OCI-LY7 (cell line): ENCODE results near the gene SH3BGR. TPM values are rescaled to one million over a fixed set of nuclear protein-coding genes. Genes with fewer than 3 reads are reported as not detected.

ENCODE experiments used
- BruUV-seq: library from RNA; stranded (reverse); fragments of 400-500 nt; replicated peaks from 2 replicates; lab custom pipeline; 2021; lab: Mats Ljungman, UMichigan
- CTCF ChIA-PET: fragments of 300-600 bp; sonication (Branson Sonifier 250); formaldehyde crosslinking; loops from one replicate; lab custom pipeline; 2022; ENCODE audit warnings: antibody characterized with exemption; ENCODE audit not compliant: unreplicated experiment; lab: Charles Lee
- POLR2A ChIA-PET: fragments of 300-600 bp; sonication (Branson Sonifier 250); formaldehyde crosslinking; loops from one replicate; lab custom pipeline; 2022; ENCODE audit warnings: antibody characterized with exemption; lab: Charles Lee
- DNase-seq: peaks from one replicate; pipeline ENCODE4 v3.0.0-alpha.2; 2015; ENCODE audit warnings: low spot score
- H2AFZ ChIP-seq: fragments of 200-600 bp; sonication (generic), shearing (Covaris generic); 2 replicates; pipeline ENCODE4 v1.6.1; 2014; ENCODE audit warnings: mild to moderate bottlenecking, antibody characterized with exemption, low read length, moderate library complexity
- H3K27ac ChIP-seq: fragments of 200-600 bp; sonication (generic); 2 replicates; pipeline ENCODE4 v1.5.1; 2014; ENCODE audit warnings: mixed run types, low read depth, mild to moderate bottlenecking, moderate library complexity, low read length, inconsistent platforms; ENCODE audit not compliant: poor library complexity, severe bottlenecking
- H3K36me3 ChIP-seq: fragments of 200-600 bp; sonication (generic); 2 replicates; pipeline ENCODE4 v1.6.1; 2014; ENCODE audit warnings: mild to moderate bottlenecking, antibody characterized with exemption, low read length, moderate library complexity, mixed read lengths; ENCODE audit not compliant: insufficient read depth
- H3K4me1 ChIP-seq: fragments of 200-600 bp; sonication (generic); 2 replicates; pipeline ENCODE4 v1.5.1; 2014; ENCODE audit warnings: mild to moderate bottlenecking, low read length; ENCODE audit not compliant: insufficient read depth, poor library complexity, severe bottlenecking
- H3K4me2 ChIP-seq: fragments of 200-600 bp; sonication (generic); 2 replicates; pipeline ENCODE4 v1.6.1; 2014; ENCODE audit warnings: mild to moderate bottlenecking, low read length
- H3K4me3 ChIP-seq: fragments of 200-600 bp; sonication (generic); 2 replicates; pipeline ENCODE4 v1.5.1; 2014; ENCODE audit warnings: mild to moderate bottlenecking, low read depth, low read length; ENCODE audit not compliant: poor library complexity, severe bottlenecking
- H3K79me2 ChIP-seq: fragments of 200-600 bp; sonication (generic); 2 replicates; pipeline ENCODE4 v1.6.1; 2016; ENCODE audit warnings: low read depth, mild to moderate bottlenecking, low read length, moderate library complexity, mixed read lengths; ENCODE audit not compliant: insufficient read depth
- H3K9me2 ChIP-seq: fragments of 200-600 bp; sonication (generic); 2 replicates; pipeline ENCODE4 v1.6.1; 2016; ENCODE audit warnings: mild to moderate bottlenecking, low read length, mixed read lengths; ENCODE audit not compliant: insufficient read depth
- H3K9me3 ChIP-seq: fragments of 200-600 bp; sonication (generic); 2 replicates; pipeline ENCODE4 v1.6.1; 2014; ENCODE audit warnings: mild to moderate bottlenecking, mixed run types, low read length, mixed read lengths
- H4K20me1 ChIP-seq: fragments of 200-600 bp; sonication (generic); 2 replicates; pipeline ENCODE4 v1.6.1; 2014; ENCODE audit warnings: mild to moderate bottlenecking, antibody characterized with exemption, low read length, moderate library complexity, mixed read lengths; ENCODE audit not compliant: insufficient read depth
- CTCF ChIP-seq: fragments of 200-600 bp; sonication (generic); conservative IDR thresholded peaks from 2 replicates; pipeline ENCODE4 v1.5.1; 2014; ENCODE audit warnings: mild to moderate bottlenecking, antibody characterized with exemption, low read length, moderate library complexity, mixed read lengths
- EZH2phosphoT487 ChIP-seq: fragments of 200-600 bp; sonication (generic); IDR thresholded peaks from 2 replicates; pipeline ENCODE4 v1.6.1; 2018; ENCODE audit warnings: low read depth, borderline replicate concordance, mild to moderate bottlenecking, mixed run types, antibody characterized with exemption, low read length, moderate library complexity, mixed read lengths
- intact Hi-C: fragments of 100-400 bp; cut with micrococcal nuclease; formaldehyde crosslinking; loops from one replicate; pipeline ENCODE4 v1.10.0; 2022; ENCODE audit not compliant: unreplicated experiment
- total RNA-seq, 2 experiments: library from RNA; depleted of rRNA in 1 of 2; stranded (reverse); fragments of >200 nt in 1 of 2; shearing (Covaris generic) in 1 of 2; gene quantifications; 2 replicates each; pipeline ENCODE4 v1.2.3, GENCODE V29; 2014 to 2022

SH3BGR gene
- total RNA-seq, 2 experiments from 2014 or later, result 5.4 TPM; not detected in 1

GRCh38 chr21:39546522-39546921 is 94.8 kb downstream of the SH3BGR start:
- Histone ChIP-seq H3K36me3 (no peaks in the 10 kb centered on the region), H3K27ac (no peak overlapping the region), H3K79me2 (no peaks in the 10 kb centered on the region), H3K9me2 (no peaks in the 10 kb centered on the region), H2AFZ (no peak overlapping the region), H3K4me3 (no peak overlapping the region), H3K4me2 (no peak overlapping the region), H3K9me3 (no peaks in the 10 kb centered on the region), H4K20me1 (no peaks in the 10 kb centered on the region), H3K4me1 (no peaks in the 10 kb centered on the region)
- CTCF ChIA-PET, result no interaction called here
- TF ChIP-seq EZH2phosphoT487 (no peak), CTCF (no peak)
- DNase-seq, result no peak
- intact Hi-C loops, result no loop called here
- no TSS peak for BruUV-seq
- POLR2A ChIA-PET, result interaction anchor here (0.8 kb wide), 1 partner anchor 146 kb away, joined by 3 read pairs; no protein-coding TSS in a partner anchor

- Histone ChIP-seq H4K20me1 (no peaks in the 10 kb centered on the region), H3K9me3 (no peaks in the 10 kb centered on the region), H3K79me2 (no peaks in the 10 kb centered on the region), H2AFZ (no peak overlapping the region), H3K4me1 (no peaks in the 10 kb centered on the region), H3K36me3 (no peaks in the 10 kb centered on the region), H3K4me2 (no peak overlapping the region), H3K9me2 (no peaks in the 10 kb centered on the region), H3K27ac (no peak overlapping the region), H3K4me3 (no peak overlapping the region)
- POLR2A ChIA-PET, result no interaction called here
- intact Hi-C loops, result no loop called here
- BruUV-seq, result no TSS peak
- no peak for TF ChIP-seq CTCF
- no peak for TF ChIP-seq EZH2phosphoT487
- no peak for DNase-seq
- CTCF ChIA-PET, result no interaction called here
These were observed 101.1 kb downstream of the SH3BGR start for GRCh38 chr21:39552856-39553255.

GRCh38 chr21:39553331-39553730 is 101.6 kb downstream of the SH3BGR start:
- H3K9me2 ChIP-seq, result no peaks in the 10 kb centered on the region
- intact Hi-C loops, result no loop called here
- POLR2A ChIA-PET, result no interaction called here
- H3K4me3 ChIP-seq, result no peak overlapping the region
- H3K36me3 ChIP-seq, result no peaks in the 10 kb centered on the region
- H2AFZ ChIP-seq, result no peak overlapping the region
- no peak for DNase-seq
- TF ChIP-seq EZH2phosphoT487, result no peak
- TF ChIP-seq CTCF, result no peak
- no peaks in the 10 kb centered on the region for H4K20me1 ChIP-seq
- no peaks in the 10 kb centered on the region for H3K9me3 ChIP-seq
- BruUV-seq, result no TSS peak
- H3K79me2 ChIP-seq, result no peaks in the 10 kb centered on the region
- CTCF ChIA-PET, result no interaction called here
- no peak overlapping the region for H3K4me2 ChIP-seq
- no peaks in the 10 kb centered on the region for H3K4me1 ChIP-seq
- no peak overlapping the region for H3K27ac ChIP-seq
